ENCODE results near the gene PEPD.

DNA sequence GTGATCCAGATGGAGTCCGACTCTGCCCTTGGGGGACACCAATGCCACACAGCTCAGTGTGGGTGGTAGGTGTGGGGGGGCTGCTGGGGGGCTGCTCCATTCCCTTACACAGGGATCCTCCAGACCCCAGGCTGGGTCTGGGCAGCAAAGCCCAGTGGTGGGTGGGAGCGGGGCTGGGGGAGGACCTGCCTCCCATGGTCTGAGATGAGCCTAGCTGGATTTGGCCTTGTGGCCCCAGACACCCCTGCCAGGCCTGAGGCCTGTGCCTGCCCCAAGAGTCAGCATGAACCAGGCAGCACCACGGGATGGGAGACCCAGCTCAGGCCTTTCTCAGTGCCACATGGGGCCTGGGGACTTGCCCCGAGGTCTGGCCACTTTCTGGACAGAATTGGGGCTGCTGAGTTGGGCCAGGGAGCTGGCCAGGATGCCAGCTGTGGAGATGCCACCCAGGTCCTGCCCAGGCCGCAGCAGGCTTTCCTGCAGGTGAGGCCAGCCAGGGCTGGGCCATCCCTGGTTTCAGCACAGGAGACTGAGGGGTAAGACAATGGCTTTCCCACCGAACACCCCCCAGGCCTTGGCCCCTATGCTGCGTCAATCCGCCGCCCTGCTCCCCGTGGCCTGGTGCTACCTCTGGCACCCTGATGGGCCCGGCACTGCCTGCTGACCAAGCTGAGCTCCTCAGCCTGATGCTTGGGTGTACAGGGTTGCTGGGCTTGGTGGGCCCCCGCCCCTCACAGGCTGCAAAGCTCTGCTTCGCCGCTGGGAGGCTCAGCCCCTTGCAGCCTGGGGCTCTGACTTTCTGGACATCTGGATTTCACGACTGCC lies 123.8 kb downstream of the PEPD start:
- TF ChIP-seq, protein P1, sequence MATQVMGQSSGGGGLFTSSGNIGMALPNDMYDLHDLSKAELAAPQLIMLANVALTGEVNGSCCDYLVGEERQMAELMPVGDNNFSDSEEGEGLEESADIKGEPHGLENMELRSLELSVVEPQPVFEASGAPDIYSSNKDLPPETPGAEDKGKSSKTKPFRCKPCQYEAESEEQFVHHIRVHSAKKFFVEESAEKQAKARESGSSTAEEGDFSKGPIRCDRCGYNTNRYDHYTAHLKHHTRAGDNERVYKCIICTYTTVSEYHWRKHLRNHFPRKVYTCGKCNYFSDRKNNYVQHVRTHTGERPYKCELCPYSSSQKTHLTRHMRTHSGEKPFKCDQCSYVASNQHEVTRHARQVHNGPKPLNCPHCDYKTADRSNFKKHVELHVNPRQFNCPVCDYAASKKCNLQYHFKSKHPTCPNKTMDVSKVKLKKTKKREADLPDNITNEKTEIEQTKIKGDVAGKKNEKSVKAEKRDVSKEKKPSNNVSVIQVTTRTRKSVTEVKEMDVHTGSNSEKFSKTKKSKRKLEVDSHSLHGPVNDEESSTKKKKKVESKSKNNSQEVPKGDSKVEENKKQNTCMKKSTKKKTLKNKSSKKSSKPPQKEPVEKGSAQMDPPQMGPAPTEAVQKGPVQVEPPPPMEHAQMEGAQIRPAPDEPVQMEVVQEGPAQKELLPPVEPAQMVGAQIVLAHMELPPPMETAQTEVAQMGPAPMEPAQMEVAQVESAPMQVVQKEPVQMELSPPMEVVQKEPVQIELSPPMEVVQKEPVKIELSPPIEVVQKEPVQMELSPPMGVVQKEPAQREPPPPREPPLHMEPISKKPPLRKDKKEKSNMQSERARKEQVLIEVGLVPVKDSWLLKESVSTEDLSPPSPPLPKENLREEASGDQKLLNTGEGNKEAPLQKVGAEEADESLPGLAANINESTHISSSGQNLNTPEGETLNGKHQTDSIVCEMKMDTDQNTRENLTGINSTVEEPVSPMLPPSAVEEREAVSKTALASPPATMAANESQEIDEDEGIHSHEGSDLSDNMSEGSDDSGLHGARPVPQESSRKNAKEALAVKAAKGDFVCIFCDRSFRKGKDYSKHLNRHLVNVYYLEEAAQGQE (IDR thresholded peaks at IDR 0.05; ENCODE audit: insufficient read depth in 1 of 2, low read depth in 2 of 2, low read length in 2 of 2), result no peak
- TF ChIP-seq TAF1 (IDR thresholded peaks at IDR 0.05; ENCODE audit: borderline replicate concordance, insufficient read depth, low read length), result no peak
- TF ChIP-seq POLR2AphosphoS5 (IDR thresholded peaks at IDR 0.05; ENCODE audit: low read depth, low read length), result no peak
- no peak for TF ChIP-seq FOXP2 (optimal IDR thresholded peaks at IDR 0.05; ENCODE audit: borderline replicate concordance, extremely low read depth, extremely low read length, insufficient read depth)

Measured in PFSK-1 (cell line).